GM12891 (cell line): ENCODE measurements around the gene TRPM3.

Experiments
- PAX5 ChIP-seq: IDR thresholded peaks from 2 replicates; pipeline ENCODE4 v1.6.1; 2011; ENCODE audit warnings: low read length, moderate library complexity, mild to moderate bottlenecking; ENCODE audit not compliant: insufficient read depth, severe bottlenecking
- POLR2A ChIP-seq: IDR thresholded peaks from 2 replicates; pipeline ENCODE4 v1.6.1; 2011; ENCODE audit warnings: low read depth, low read length, control low read depth
- POLR2AphosphoS5 ChIP-seq: IDR thresholded peaks from 2 replicates; pipeline ENCODE4 v1.6.1; 2011; ENCODE audit warnings: low read depth, low read length, control low read depth
- POU2F2 ChIP-seq: IDR thresholded peaks from 2 replicates; pipeline ENCODE4 v1.6.1; 2011; ENCODE audit warnings: low read depth, mild to moderate bottlenecking, control low read depth, low read length, moderate library complexity
- SPI1 ChIP-seq: IDR thresholded peaks from 2 replicates; pipeline ENCODE4 v1.6.1; 2011; ENCODE audit warnings: low read depth, low read length, control low read depth
- TAF1 ChIP-seq: IDR thresholded peaks from 2 replicates; pipeline ENCODE4 v1.6.1; 2011; ENCODE audit warnings: low read depth, low read length, control low read depth

DNA sequence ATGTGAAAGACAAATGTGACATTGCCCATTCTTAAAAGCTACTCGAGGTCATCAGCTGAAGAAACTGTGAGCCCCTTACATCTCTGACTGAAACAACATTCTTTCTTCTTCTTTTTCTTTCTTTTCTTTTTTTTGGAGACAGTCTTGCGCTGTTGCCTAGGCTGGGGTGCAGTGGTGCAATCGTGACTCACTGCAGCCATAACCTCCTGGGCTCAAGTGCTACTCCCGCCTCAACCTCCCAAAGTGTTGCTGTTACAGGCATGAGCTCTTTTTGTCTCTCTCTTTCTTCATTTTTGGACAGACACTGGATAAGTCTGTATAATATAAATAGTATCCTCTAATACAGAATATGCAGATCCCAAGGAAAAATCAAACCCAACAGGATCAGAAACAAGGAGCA lies 443.3 kb downstream of the TRPM3 start:
- TF ChIP-seq POLR2AphosphoS5 (no peak), POU2F2 (no peak), POLR2A (no peak), TAF1 (no peak), SPI1 (no peak), PAX5 (no peak)
